Measurements from ENCODE around the gene ANK2. TPM values are rescaled to one million over a fixed set of nuclear protein-coding genes. Genes with fewer than 3 reads are reported as not detected.

The ANK2 gene
- total RNA-seq, 1 experiment from 2014 or later: 5.6 TPM

GRCh38 chr4:113335746-113336145, 286.3 kb downstream of the ANK2 start:
- ChIA-PET RAD21 (ENCODE audit: low non-redundant PET in 1 of 2, low total read pairs in 2 of 2, uncharacterized antibody in 2 of 2, unreplicated experiment in 2 of 2) (no interaction called here), CTCF (no interaction called here), POLR2A (no interaction called here)
- Histone ChIP-seq H3K27ac (ENCODE audit: low read depth, low read length) (no peak overlapping the region), H3K4me3 (replicated peaks in 1 of 2; ENCODE audit: low read depth in 1 of 2, low read length in 2 of 2) (no peak overlapping the region), H3K4me1 (ENCODE audit: control insufficient read depth in 1 of 2, insufficient read depth in 2 of 2, low read length in 2 of 2) (peaks cover 6 to 20% of the 10 kb centered on the region in 2 experiments; a peak in 3 of 4 replicates), H3K9ac (ENCODE audit: low read length) (no peak overlapping the region), H3K36me3 (ENCODE audit: control insufficient read depth in 1 of 2, insufficient read depth in 2 of 2, low read length in 2 of 2) (no peaks in the 10 kb centered on the region), H3K4me2 (ENCODE audit: low read length) (no peak overlapping the region), H3K9me2 (ENCODE audit: insufficient read depth) (no peaks in the 10 kb centered on the region), H3K27me3 (ENCODE audit: insufficient read depth, low read length) (no peaks in the 10 kb centered on the region), H3K9me3 (ENCODE audit: control insufficient read depth in 1 of 2, insufficient read depth in 1 of 2, low read depth in 1 of 2, low read length in 2 of 2) (no peaks in the 10 kb centered on the region), H2AFZ (ENCODE audit: low read depth, low read length, poor library complexity, severe bottlenecking) (no peak overlapping the region), H3K79me2 (ENCODE audit: insufficient read depth, low read length) (no peaks in the 10 kb centered on the region), H4K20me1 (ENCODE audit: insufficient read depth) (no peaks in the 10 kb centered on the region)
- ATAC-seq: no peak
- TF ChIP-seq CEBPB (IDR thresholded peaks at IDR 0.05; ENCODE audit: low read depth) (no peak), TCF7L2 (IDR thresholded peaks at IDR 0.05; ENCODE audit: borderline replicate concordance, extremely low read depth, insufficient read depth, insufficient read length) (no peak), REST (IDR thresholded peaks at IDR 0.05; ENCODE audit: low read depth) (no peak), POLR2A (IDR thresholded peaks at IDR 0.05; ENCODE audit: borderline replicate concordance, extremely low read depth, insufficient read depth, insufficient read length) (no peak), ZNF274 (IDR thresholded peaks at IDR 0.05; ENCODE audit: low read depth, low read length) (no peak), EZH2phosphoT487 (IDR thresholded peaks at IDR 0.05; ENCODE audit: borderline replicate concordance) (no peak), ELF1 (IDR thresholded peaks at IDR 0.05; ENCODE audit: borderline replicate concordance, low read depth) (no peak), CTCF (IDR thresholded peaks at IDR 0.05 in 2 of 3, conservative IDR thresholded peaks at IDR 0.05 in 1 of 3; ENCODE audit: borderline replicate concordance in 1 of 3, insufficient read depth in 1 of 3, low read depth in 2 of 3, low read length in 2 of 3) (no peak), FOSL1 (IDR thresholded peaks at IDR 0.05; ENCODE audit: low read depth) (no peak)
- no TSS peak for BruUV-seq (replicated peaks)
- intact Hi-C loops (cut with micrococcal nuclease): no loop called here
- DNase-seq (ENCODE audit: low read depth, low spot score): no peak
